Gastroesophageal sphincter (tissue), 4 donors: ENCODE data around the gene RAET1L. TPM values are rescaled to one million over a fixed set of nuclear protein-coding genes. Genes with fewer than 3 reads are reported as not detected.

Experiments
- ATAC-seq: fragments of 150-250 bp; one replicate; pipeline ENCODE4 v1.9.1; 2016; ENCODE audit warnings: mild to moderate bottlenecking, moderate library complexity
- H3K27ac ChIP-seq, 4 donors: fragments of 200-600 bp; sonication (generic) in 3 of 4; 1 replicate in 3 of 4; 2 replicates in 1 of 4; pipeline ENCODE4 v1.5.1; 2016 to 2019
- H3K27me3 ChIP-seq: fragments of 200-600 bp; sonication (generic); one replicate; pipeline ENCODE4 v1.5.1; 2019
- H3K36me3 ChIP-seq, 2 donors: fragments of 200-600 bp; sonication (generic); one replicate each; pipeline ENCODE4 v1.5.1; 2019; ENCODE audit warnings: control low read depth in 1 of 2
- H3K4me1 ChIP-seq, 3 donors: fragments of 200-600 bp; sonication (generic); 1 replicate in 2 of 3; 2 replicates in 1 of 3; pipeline ENCODE4 v1.5.1; 2016 to 2019; ENCODE audit warnings: control low read depth in 2 of 3
- H3K4me3 ChIP-seq, 2 donors: fragments of 200-600 bp; sonication (generic); one replicate each; pipeline ENCODE4 v1.5.1; 2019; ENCODE audit warnings: mild to moderate bottlenecking in 1 of 2, moderate library complexity in 1 of 2
- H3K9me3 ChIP-seq, 3 donors: fragments of 200-600 bp; sonication (generic); one replicate each; pipeline ENCODE4 v1.5.1; 2017 to 2019; ENCODE audit warnings: control low read depth in 2 of 3
- CTCF ChIP-seq, 4 experiments: fragments of 200-600 bp in 2 of 4; fragments of 450-650 bp in 2 of 4; sonication (generic) in 1 of 4; IDR thresholded peaks; one replicate each; pipeline ENCODE4 v1.5.1; 2017 to 2019; ENCODE audit warnings: antibody characterized with exemption in 4 of 4, mild to moderate bottlenecking in 2 of 4, moderate library complexity in 2 of 4
- EP300 ChIP-seq: sonication (generic); formaldehyde crosslinking; IDR thresholded peaks from one replicate; pipeline ENCODE4 v1.6.1; 2017; ENCODE audit warnings: antibody characterized with exemption, mild to moderate bottlenecking
- POLR2A ChIP-seq, 2 donors: fragments of 450-650 bp; IDR thresholded peaks; one replicate each; pipeline ENCODE4 v1.6.1; 2017; ENCODE audit warnings: antibody characterized with exemption in 2 of 2, mild to moderate bottlenecking in 2 of 2, moderate library complexity in 1 of 2
- POLR2AphosphoS5 ChIP-seq: sonication (generic); formaldehyde crosslinking; IDR thresholded peaks from one replicate; pipeline ENCODE4 v1.6.1; 2017; ENCODE audit warnings: antibody characterized with exemption
- WGBS, 2 donors: methylation state at CpG; one replicate each; pipeline ENCODE4 v1.1.5; 2018; ENCODE audit warnings: low coverage in 1 of 2; 5-methylcytosine and 5-hydroxymethylcytosine counted together
- total RNA-seq, 4 donors: library from RNA; depleted of rRNA; stranded (reverse); fragments of >200 nt; gene quantifications; one replicate each; pipeline ENCODE4 v1.1.0, GENCODE V29; 2016

RAET1L gene
- total RNA-seq, 4 donors from 2014 or later, result 0.23 to 0.62 TPM; not detected in 2

DNA sequence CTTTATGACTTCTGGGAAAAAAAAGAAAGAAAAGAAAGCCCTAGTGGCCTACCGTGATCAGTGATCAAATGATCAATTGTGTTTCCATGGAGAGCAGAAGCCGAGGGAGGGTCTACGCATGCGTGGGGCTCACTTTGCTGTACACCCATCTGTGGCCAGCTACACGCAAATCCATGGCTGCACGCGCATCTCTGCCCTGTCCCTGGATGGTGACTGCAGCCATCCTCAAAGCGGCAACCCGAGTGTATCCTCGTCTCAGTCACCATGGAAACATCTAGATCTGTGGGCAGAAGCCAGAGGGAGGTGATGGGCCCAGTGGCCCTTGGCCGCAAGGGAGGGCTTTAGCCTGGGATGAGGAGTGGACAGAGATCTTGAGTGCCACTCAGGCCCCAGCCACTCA lies 44.4 kb upstream of the RAET1L start:
- no peaks in the 10 kb centered on the region for H3K9me3 ChIP-seq
- peaks cover 0 to 19% (median 6%) of the 10 kb centered on the region in 3 donors for H3K4me1 ChIP-seq
- no peaks in the 10 kb centered on the region for H3K36me3 ChIP-seq
- 80% methylated on average over 1 to 7 of the region's 11 CpGs for WGBS, 2 donors
- H3K27me3 ChIP-seq, result peaks cover 14% of the 10 kb centered on the region
- peak overlapping the region in 1 of 2 donors; percentile 72 for H3K4me3 ChIP-seq
- ATAC-seq, result no peak
- peak overlapping the region in 2 of 4 donors; percentile 67 to 79 for H3K27ac ChIP-seq
- TF ChIP-seq POLR2AphosphoS5, result no peak
- TF ChIP-seq POLR2A (IDR thresholded peaks at IDR 0.05), result no peak
- TF ChIP-seq CTCF (IDR thresholded peaks at IDR 0.05), result no peak
- TF ChIP-seq EP300, result no peak

- WGBS, 2 donors, result 0 to 28% methylated on average over 5 to 8 of the region's 72 CpGs
- Histone ChIP-seq H3K27me3 (peaks cover 14% of the 10 kb centered on the region), H3K9me3 (no peaks in the 10 kb centered on the region), H3K4me1 (peaks cover 0 to 19% (median 6%) of the 10 kb centered on the region in 3 donors), H3K27ac (peak within 1 kb of the TSS in 3 of 4 donors; percentile 67 to 79 (median 78)), H3K4me3 (peak within 1 kb of the TSS; percentile 63 to 72), H3K36me3 (no peaks in the 10 kb centered on the region)
- TF ChIP-seq EP300 (no peak), POLR2A (IDR thresholded peaks at IDR 0.05) (no peak), CTCF (IDR thresholded peaks at IDR 0.05) (peak in 3 of 4 experiments; percentile 26 to 71 (median 44)), POLR2AphosphoS5 (no peak)
- peak; percentile 96 for ATAC-seq
Observed at GRCh38 chr6:150068720-150069648, 43.7 kb upstream of the RAET1L start, which contains the start of gene ULBP3. TSS of gene ULBP3 (minus strand) at chr6:150069121. CDS start at chr6:150069066, 55 bp downstream.

DNA sequence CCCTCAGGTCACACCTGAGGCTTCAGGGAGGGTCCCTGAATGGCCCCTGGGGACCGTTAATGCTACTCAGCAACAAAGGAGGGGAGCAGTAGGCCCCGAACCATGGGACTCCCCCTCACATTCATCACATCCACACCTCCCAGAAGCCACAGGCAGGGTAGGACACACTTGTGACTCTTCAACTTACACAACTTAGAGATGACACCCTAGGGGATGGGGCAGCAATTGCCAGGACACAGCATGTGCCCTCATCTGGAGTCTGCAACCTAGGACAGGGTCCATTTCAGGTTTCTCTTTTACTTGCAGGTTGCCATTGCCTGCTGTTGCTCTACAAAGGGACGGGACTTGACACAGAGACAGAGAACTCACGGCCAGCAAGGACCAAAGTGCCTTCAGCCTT lies 42.8 kb upstream of the RAET1L start:
- Histone ChIP-seq H3K4me3 (peak overlapping the region; percentile 63 to 72), H3K9me3 (no peaks in the 10 kb centered on the region), H3K4me1 (peaks cover 0 to 19% (median 6%) of the 10 kb centered on the region in 3 donors), H3K27me3 (peaks cover 14% of the 10 kb centered on the region), H3K36me3 (no peaks in the 10 kb centered on the region), H3K27ac (no peak overlapping the region)
- ATAC-seq, result no peak
- 86% methylated on average over 1 of the region's 4 CpGs; no CpG with 5 or more reads in 1 of the 2 donors for whole genome bisulfite sequencing, 2 donors
- no peak for TF ChIP-seq CTCF (IDR thresholded peaks at IDR 0.05)
- TF ChIP-seq EP300, result no peak
- no peak for TF ChIP-seq POLR2AphosphoS5
- no peak for TF ChIP-seq POLR2A (IDR thresholded peaks at IDR 0.05)

DNA sequence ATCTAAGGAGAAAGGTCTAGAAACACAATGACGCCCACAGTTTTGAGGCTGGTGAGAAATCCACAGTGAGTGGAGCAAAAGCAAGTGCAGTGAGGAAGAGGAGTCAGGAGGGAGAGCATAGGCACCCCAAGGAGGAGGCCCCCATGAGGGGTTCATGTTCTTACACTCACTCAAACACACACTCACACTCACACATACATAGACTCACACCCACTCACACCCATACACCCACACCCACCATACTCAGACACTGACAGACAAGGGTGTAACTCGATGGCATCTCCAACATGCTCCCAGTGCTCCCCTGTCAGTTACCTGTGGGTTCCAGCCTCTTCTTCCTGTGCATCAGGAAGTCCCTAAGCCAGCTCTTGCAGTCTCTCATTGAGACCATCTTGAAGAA lies 39.8 kb upstream of the RAET1L start:
- Histone ChIP-seq H3K36me3 (no peaks in the 10 kb centered on the region), H3K9me3 (no peaks in the 10 kb centered on the region), H3K4me3 (no peak overlapping the region), H3K27ac (no peak overlapping the region), H3K27me3 (peaks cover 8% of the 10 kb centered on the region), H3K4me1 (peaks cover 0 to 19% (median 6%) of the 10 kb centered on the region in 3 donors)
- no peak for ATAC-seq
- WGBS, 2 donors, result 94 to 100% methylated on average over 1 to 2 of the region's 2 CpGs
- TF ChIP-seq POLR2AphosphoS5 (no peak), POLR2A (IDR thresholded peaks at IDR 0.05) (no peak), EP300 (no peak), CTCF (IDR thresholded peaks at IDR 0.05) (no peak)
